ENCODE data around the gene SERGEF.

- no peak for TF ChIP-seq POLR2AphosphoS5 (IDR thresholded peaks at IDR 0.05)
- no peak for TF ChIP-seq CTCF (IDR thresholded peaks at IDR 0.05)
These were observed 52.8 kb downstream of the SERGEF start for GRCh38 chr11:17960091-17960490.
